ENCODE measurements around the gene NDUFA6. TPM values are rescaled to one million over a fixed set of nuclear protein-coding genes. Genes with fewer than 3 reads are reported as not detected.
A peak's percentile ranks its signal among the peaks of the same experiment; 100 is the strongest.
"Not testable (repeated sequence)": the region's sequence is repeated elsewhere in the genome, so short reads cannot be mapped to it uniquely, and the experiment has no call there.

NDUFA6 gene
- total RNA-seq, 1 donor from 2014 or later: 73.6 TPM

DNA sequence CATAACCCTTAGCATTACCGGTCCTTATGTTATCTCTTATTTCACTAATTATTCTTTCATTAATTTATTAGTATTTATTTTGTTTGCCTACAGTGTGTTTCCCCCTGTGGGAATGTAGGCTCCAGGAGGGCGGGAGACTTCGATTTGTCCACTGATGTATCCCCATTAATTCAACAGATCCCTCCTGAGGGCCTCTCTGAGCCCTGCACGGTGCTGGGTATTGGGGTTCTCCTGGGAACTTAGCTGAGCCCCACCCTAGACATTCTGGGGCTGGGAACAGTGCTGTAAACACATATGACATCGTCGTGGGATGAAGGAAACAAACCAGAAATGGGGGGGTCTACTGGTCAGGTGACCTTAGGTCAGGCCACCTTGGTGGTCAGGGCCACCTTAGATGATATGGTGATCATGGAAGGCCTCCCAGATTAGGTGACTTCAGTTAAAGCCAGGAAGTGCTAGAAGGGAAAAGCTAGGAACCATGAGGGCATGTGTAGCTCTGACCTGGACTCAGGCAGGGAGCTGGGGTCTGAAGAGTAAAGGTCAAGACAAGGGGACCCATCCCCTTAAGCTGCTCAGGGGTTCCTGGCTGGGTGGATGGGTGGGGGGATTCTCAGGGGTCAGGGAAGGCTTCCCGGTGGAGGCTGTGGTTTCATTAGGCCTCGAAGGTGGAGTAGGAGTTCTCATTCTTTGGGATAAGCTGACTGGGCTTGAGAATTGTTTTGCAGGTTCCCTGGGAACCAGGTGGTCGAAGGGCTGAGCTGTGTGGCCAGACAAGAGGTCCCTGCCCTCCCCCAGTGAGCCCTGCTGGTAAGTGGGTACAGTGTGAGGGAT lies 15.5 kb downstream of the NDUFA6 start:
- CTCF ChIA-PET: no interaction called here
- TF ChIP-seq, protein P1, sequence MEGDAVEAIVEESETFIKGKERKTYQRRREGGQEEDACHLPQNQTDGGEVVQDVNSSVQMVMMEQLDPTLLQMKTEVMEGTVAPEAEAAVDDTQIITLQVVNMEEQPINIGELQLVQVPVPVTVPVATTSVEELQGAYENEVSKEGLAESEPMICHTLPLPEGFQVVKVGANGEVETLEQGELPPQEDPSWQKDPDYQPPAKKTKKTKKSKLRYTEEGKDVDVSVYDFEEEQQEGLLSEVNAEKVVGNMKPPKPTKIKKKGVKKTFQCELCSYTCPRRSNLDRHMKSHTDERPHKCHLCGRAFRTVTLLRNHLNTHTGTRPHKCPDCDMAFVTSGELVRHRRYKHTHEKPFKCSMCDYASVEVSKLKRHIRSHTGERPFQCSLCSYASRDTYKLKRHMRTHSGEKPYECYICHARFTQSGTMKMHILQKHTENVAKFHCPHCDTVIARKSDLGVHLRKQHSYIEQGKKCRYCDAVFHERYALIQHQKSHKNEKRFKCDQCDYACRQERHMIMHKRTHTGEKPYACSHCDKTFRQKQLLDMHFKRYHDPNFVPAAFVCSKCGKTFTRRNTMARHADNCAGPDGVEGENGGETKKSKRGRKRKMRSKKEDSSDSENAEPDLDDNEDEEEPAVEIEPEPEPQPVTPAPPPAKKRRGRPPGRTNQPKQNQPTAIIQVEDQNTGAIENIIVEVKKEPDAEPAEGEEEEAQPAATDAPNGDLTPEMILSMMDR (IDR thresholded peaks at IDR 0.05): no peak
- H3K27me3 Mint-ChIP-seq: no peaks in the 10 kb centered on the region

DNA sequence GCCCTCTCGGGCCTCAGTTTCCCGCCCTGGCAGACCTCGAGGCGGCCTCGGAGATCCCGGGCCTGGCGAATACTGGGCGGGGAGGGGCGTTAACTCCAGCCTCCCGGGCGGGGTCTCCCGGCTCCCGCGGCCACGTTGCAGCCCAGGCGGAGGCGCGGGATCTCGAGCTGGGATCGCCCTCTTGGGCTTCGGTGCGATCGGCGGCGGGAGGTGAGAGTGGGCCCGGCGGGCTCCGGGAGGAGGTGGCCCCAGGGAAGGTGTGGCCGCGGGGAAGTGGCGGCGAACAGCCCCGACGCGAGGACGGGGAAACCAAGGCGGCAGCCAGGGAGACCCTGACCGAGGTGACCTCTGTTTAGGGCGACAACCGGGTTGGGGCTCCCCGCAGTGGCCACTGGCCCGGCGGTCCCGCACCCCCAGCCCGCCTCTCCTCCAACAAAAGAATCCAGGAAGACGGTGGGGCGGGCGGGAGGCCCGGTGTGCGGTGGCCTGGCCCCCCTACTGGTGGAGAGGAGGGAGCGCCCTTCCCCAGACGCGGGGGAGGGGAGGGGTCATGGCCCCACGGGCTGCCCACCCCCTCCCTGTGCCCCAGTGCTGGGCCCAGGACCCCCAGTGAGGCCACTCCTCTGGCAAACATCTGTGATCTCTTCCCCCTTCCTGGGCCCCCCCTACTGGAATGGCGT lies 16.3 kb downstream of the NDUFA6 start, which contains the start of gene PHETA2:
Gene PHETA2 (plus strand): TSS at position 117 of the 680 bp plus-strand sequence. CDS start 3,046 bp downstream, outside the sequence.
- peaks cover 2% of the 10 kb centered on the region for H3K36me3 Mint-ChIP-seq (ENCODE audit: low read depth)
- peak within 1 kb of the TSS; percentile 56 for H3K27ac Mint-ChIP-seq
- ChIA-PET POLR2A (interaction anchor here (1.4 to 1.5 kb wide), 3 partner anchors 11 to 76 kb away, joined by 4 to 12 read pairs (median 8); partner anchors contain the start of genes NDUFA6 and WBP2NL), CTCF (no interaction called here)
- peak within 1 kb of the TSS; percentile 75 for H3K4me3 Mint-ChIP-seq
- TF ChIP-seq, protein P1 (IDR thresholded peaks at IDR 0.05): no peak
- intact Hi-C loops (cut with micrococcal nuclease): loop anchor here (5.0 kb wide), 1 partner anchor 387 kb away; the partner anchor contains the start of gene SNU13
- H3K9me3 Mint-ChIP-seq: no peaks in the 10 kb centered on the region
- ATAC-seq (ENCODE audit: low read depth) (peak; percentile 19), DNase-seq (peak; percentile 65)
- no peaks in the 10 kb centered on the region for H3K27me3 Mint-ChIP-seq
- H3K4me1 Mint-ChIP-seq: peaks cover 38% of the 10 kb centered on the region

More for the DNA sequence above, 15.5 kb downstream of the NDUFA6 start:
- intact Hi-C loops (cut with micrococcal nuclease): loop anchor here (5.0 kb wide), 1 partner anchor 388 kb away; the partner anchor contains the start of gene SNU13
- peaks cover 5% of the 10 kb centered on the region for H3K36me3 Mint-ChIP-seq (ENCODE audit: low read depth)
- H3K4me1 Mint-ChIP-seq: peaks cover 37% of the 10 kb centered on the region
- DNase-seq (no peak), ATAC-seq (ENCODE audit: low read depth) (no peak)
- no peaks in the 10 kb centered on the region for H3K9me3 Mint-ChIP-seq
- peak overlapping the region; percentile 35 for H3K27ac Mint-ChIP-seq
- H3K4me3 Mint-ChIP-seq: peak overlapping the region; percentile 73
- POLR2A ChIA-PET: interaction anchor here (0.6 to 2.6 kb wide), 7 partner anchors 10 to 514 kb away, joined by 3 to 16 read pairs (median 4); partner anchors contain the start of genes CSDC2, NDUFA6, SEPTIN3 and WBP2NL

DNA sequence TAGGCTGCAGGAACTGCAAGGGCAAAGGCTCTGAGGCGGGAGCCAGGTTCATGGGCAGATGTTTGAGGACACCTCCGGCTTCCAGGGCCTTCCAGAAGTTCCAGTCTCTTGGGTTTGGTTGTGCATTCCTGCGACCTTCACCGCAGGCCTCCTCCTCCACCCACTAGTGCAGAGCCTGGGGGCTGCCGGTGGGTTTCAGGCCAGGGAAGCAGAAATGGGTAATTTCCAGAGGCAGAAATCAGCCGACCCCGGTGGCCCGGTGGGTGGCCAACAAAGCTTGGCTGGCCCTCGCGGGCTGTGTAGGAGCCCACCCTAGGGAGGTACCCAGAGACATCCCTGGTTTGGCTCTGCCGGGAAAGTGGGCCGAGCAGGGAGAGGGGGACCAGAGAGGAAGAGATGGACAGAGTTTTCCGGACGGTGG lies 16.9 kb downstream of the NDUFA6 start:
- Mint-ChIP-seq H3K9me3 (no peaks in the 10 kb centered on the region), H3K27me3 (no peaks in the 10 kb centered on the region), H3K27ac (peak overlapping the region; percentile 56), H3K4me1 (peaks cover 32% of the 10 kb centered on the region), H3K36me3 (ENCODE audit: low read depth) (peaks cover 2% of the 10 kb centered on the region), H3K4me3 (peak overlapping the region; percentile 75)
- CTCF ChIA-PET: no interaction called here
- intact Hi-C loops (cut with micrococcal nuclease): loop anchor here (5.0 kb wide), 1 partner anchor 386 kb away; the partner anchor contains the start of gene SNU13
- TF ChIP-seq, protein P1 (IDR thresholded peaks at IDR 0.05): no peak
- ATAC-seq (ENCODE audit: low read depth): no peak
- DNase-seq: no peak
- POLR2A ChIA-PET: interaction anchor here (1.4 kb wide), 1 partner anchor 17 kb away, joined by 8 read pairs; the partner anchor contains the start of gene NDUFA6

DNA sequence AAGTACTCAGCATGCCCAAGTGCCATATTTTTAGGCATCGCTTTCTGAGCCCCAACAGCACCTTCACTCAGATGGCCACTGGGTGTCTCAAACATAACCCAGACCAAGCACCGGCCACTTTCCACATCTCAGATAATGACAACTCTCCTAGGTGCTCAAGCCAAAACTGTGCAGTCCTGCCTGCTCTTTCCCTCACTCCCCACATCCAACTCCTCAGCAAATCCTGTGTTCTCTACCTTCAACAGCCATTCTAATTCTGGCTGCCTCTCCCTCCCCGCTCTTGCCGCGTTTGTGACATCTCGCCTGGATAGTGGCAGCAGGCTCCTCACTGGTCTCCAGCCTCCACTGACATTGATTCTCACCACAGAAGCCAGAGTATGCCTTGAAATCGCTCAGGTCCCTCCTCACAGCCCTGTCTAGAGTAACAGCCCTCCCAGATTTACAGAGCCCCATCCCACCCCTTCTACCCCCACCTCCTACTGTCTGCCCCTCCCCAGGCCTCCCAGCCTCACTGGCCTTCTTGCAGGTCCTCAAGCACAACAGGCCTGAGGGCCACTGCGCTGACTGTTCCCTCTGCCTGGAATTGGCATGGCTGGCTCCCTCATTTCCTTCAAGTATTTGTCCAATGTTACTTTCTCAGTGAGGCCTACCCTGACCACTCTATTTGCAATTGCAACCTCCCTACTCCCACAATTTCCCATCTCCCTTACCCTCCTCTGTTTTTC lies 17.8 kb downstream of the NDUFA6 start:
- peaks cover 32% of the 10 kb centered on the region for H3K4me1 Mint-ChIP-seq
- peaks cover 5% of the 10 kb centered on the region for H3K36me3 Mint-ChIP-seq (ENCODE audit: low read depth)
- peak overlapping the region; percentile 75 for H3K4me3 Mint-ChIP-seq
- no peaks in the 10 kb centered on the region for H3K9me3 Mint-ChIP-seq
- DNase-seq: no peak
- H3K27me3 Mint-ChIP-seq: no peaks in the 10 kb centered on the region
- ChIA-PET POLR2A (interaction anchor here (0.5 kb wide), 1 partner anchor 784 kb away, joined by 3 read pairs; no protein-coding TSS in a partner anchor), CTCF (no interaction called here)
- intact Hi-C loops (cut with micrococcal nuclease): loop anchor here (5.0 kb wide), 1 partner anchor 385 kb away; the partner anchor contains the start of gene SNU13
- TF ChIP-seq, protein P1 (IDR thresholded peaks at IDR 0.05): no peak
- no peak for ATAC-seq (ENCODE audit: low read depth)
- H3K27ac Mint-ChIP-seq: peak overlapping the region; percentile 18

DNA sequence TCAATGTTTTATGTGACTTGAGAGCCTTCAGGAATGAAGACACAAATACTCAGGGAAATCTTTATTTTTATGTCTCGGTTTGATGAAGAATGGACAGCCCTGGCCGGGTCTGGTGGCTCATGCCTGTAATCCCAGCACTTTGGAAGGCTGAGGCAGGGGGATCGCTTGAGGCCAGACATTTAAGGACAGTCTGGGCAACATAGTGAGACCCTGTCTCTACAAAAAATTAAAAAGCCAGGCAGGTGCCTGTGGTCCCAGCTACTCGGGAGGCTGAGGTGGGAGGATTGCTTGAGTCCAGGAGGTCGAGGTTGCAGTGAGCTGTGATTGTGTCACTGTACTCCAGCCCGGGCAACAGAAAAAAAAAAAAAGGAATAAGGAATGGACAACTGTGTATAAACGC lies 19.1 kb downstream of the NDUFA6 start:
- H3K27me3 Mint-ChIP-seq; ATAC-seq (ENCODE audit: low read depth); CTCF ChIA-PET; DNase-seq; H3K27ac Mint-ChIP-seq; H3K9me3 Mint-ChIP-seq: not testable (repeated sequence)
- Mint-ChIP-seq H3K4me1 (peaks cover 32% of the 10 kb centered on the region), H3K4me3 (peak overlapping the region; percentile 89), H3K36me3 (ENCODE audit: low read depth) (peaks cover 18% of the 10 kb centered on the region)
- POLR2A ChIA-PET: interaction anchor here (0.6 to 3.7 kb wide), 5 partner anchors 8 to 104 kb away, joined by 3 to 47 read pairs (median 20); partner anchors contain the start of genes NDUFA6, SMDT1 and WBP2NL
- intact Hi-C loops (cut with micrococcal nuclease): loop anchor here (2.0 to 5.0 kb wide), 2 partner anchors 105 to 384 kb away; partner anchors contain the start of gene SNU13
